ENCODE data around the gene GTF2IRD1.

GTF2IRD1 gene

DNA sequence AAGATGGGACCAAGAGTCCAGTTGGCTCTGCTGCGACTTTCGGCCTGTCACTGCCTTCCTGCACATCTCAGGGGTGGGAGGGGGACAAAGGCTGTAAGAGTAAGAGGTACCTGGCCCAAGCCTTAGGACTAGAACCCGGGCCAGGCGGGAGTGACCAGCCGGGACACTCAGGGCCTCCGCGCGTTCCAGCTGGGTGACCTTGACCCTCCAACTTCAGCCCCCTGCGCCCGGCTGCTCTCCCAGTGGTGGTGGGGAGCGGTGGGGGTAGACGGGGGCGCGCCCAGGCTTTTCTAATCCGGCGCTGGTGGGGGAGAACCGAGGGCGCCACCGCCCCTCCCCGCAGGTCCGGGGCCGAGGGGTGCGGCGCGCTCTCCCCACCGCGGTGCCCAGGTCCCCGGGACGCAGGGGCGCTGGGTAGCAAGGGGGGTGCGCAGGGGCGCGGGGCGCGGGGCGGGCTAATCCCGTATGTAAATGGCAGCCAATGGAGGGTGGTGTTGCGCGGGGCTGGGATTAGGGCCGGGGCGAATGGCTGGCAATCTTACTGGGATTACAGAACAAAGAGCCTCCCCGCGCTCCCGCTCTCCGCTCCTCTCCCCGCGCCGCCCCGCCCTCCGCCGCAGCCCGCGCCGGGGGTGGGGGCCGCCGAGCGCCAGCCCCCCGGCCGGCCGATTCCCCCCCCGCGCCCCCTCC lies at the start of gene GTF2IRD1:
Gene GTF2IRD1, plus strand, starts transcription at position 585 of the 690 bp plus-strand sequence. CDS start 54,175 bp downstream, outside the sequence.
- TF ChIP-seq, protein P1, sequence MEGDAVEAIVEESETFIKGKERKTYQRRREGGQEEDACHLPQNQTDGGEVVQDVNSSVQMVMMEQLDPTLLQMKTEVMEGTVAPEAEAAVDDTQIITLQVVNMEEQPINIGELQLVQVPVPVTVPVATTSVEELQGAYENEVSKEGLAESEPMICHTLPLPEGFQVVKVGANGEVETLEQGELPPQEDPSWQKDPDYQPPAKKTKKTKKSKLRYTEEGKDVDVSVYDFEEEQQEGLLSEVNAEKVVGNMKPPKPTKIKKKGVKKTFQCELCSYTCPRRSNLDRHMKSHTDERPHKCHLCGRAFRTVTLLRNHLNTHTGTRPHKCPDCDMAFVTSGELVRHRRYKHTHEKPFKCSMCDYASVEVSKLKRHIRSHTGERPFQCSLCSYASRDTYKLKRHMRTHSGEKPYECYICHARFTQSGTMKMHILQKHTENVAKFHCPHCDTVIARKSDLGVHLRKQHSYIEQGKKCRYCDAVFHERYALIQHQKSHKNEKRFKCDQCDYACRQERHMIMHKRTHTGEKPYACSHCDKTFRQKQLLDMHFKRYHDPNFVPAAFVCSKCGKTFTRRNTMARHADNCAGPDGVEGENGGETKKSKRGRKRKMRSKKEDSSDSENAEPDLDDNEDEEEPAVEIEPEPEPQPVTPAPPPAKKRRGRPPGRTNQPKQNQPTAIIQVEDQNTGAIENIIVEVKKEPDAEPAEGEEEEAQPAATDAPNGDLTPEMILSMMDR (IDR thresholded peaks at IDR 0.05; ENCODE audit: low read depth, low read length, missing control alignments): no peak
- no peak for DNase-seq (ENCODE audit: low read depth)
- peak within 1 kb of the TSS; percentile 47 for H3K4me3 ChIP-seq (ENCODE audit: low read depth, low read length)

- DNase-seq (ENCODE audit: low read depth): no peak
- TF ChIP-seq, protein P1 (IDR thresholded peaks at IDR 0.05; ENCODE audit: low read depth, low read length, missing control alignments): no peak
- no peak overlapping the region for H3K4me3 ChIP-seq (ENCODE audit: low read depth, low read length)
Measured at GRCh38 chr7:74404388-74404700, 49.4 kb upstream of the GTF2IRD1 start.

DNA sequence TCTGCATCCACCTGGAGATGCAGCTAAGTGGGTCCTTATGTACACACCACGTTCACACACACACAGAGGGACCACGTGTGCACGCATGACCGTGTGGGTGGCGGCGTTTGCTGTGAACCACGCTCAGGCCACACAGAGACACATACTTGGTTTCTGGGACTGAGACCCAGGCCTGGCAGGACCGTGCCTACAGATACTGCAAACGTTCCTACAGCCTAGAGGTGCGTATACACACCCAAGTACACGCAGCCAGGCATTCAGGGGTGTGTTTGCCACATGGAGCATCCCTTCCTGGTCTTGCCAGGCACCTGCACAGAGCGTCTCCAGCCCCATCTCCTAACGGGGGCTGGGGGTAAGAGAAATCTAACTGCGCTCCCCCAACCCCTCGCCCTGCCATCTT lies 49.0 kb upstream of the GTF2IRD1 start:
- no peak for DNase-seq (ENCODE audit: low read depth)
- TF ChIP-seq, protein P1 (IDR thresholded peaks at IDR 0.05; ENCODE audit: low read depth, low read length, missing control alignments): no peak
- no peak overlapping the region for H3K4me3 ChIP-seq (ENCODE audit: low read depth, low read length)

- TF ChIP-seq, protein P1 (IDR thresholded peaks at IDR 0.05; ENCODE audit: low read depth, low read length, missing control alignments): peak; percentile 24
- H3K4me3 ChIP-seq (ENCODE audit: low read depth, low read length): no peak overlapping the region
- DNase-seq (ENCODE audit: low read depth): no peak
Measured at GRCh38 chr7:74405191-74405898, 48.4 kb upstream of the GTF2IRD1 start.

GRCh38 chr7:74405899-74406512 lies 47.7 kb upstream of the GTF2IRD1 start:
- TF ChIP-seq, protein P1 (IDR thresholded peaks at IDR 0.05; ENCODE audit: low read depth, low read length, missing control alignments): no peak
- no peak overlapping the region for H3K4me3 ChIP-seq (ENCODE audit: low read depth, low read length)
- no peak for DNase-seq (ENCODE audit: low read depth)

GRCh38 chr7:74407958-74408357 lies 45.7 kb upstream of the GTF2IRD1 start:
- no peak overlapping the region for H3K4me3 ChIP-seq (ENCODE audit: low read depth, low read length)
- TF ChIP-seq, protein P1 (IDR thresholded peaks at IDR 0.05; ENCODE audit: low read depth, low read length, missing control alignments): no peak
- no peak for DNase-seq (ENCODE audit: low read depth)

Data from GM12864 (cell line).